SK-N-SH (cell line): Measurements from ENCODE around the gene KCNA1.

Experiments used
- CTCF ChIP-seq: fragments of 200-600 bp; sonication (generic); IDR thresholded peaks from 2 replicates; pipeline ENCODE4 v1.6.1; 2017; ENCODE audit warnings: antibody characterized with exemption, mild to moderate bottlenecking, moderate library complexity
- EP300 ChIP-seq, 2 experiments: IDR thresholded peaks; 2 replicates each; pipeline versions ENCODE4 v1.4.0 to v1.6.1; 2012; ENCODE audit warnings: borderline replicate concordance in 1 of 2, low read depth in 1 of 2, low read length in 1 of 2
- FOSL2 ChIP-seq: IDR thresholded peaks from 2 replicates; pipeline ENCODE4 v1.4.0; 2012; ENCODE audit warnings: low read depth, mild to moderate bottlenecking, moderate library complexity, borderline replicate concordance
- FOXM1 ChIP-seq: IDR thresholded peaks from 2 replicates; pipeline ENCODE4 v1.4.0; 2012; ENCODE audit warnings: low read depth, mild to moderate bottlenecking
- NRF1 ChIP-seq: IDR thresholded peaks from 2 replicates; pipeline ENCODE4 v1.6.1; 2012; ENCODE audit warnings: low read depth, mild to moderate bottlenecking, low read length
- REST ChIP-seq: IDR thresholded peaks from 2 replicates; pipeline ENCODE4 v1.6.1; 2012; ENCODE audit warnings: mild to moderate bottlenecking, low read depth, low read length, moderate library complexity
- SMC3 ChIP-seq: IDR thresholded peaks from 2 replicates; pipeline ENCODE4 v1.6.1; 2012; ENCODE audit warnings: low read depth, low read length, improper control_type of control experiment
- USF2 ChIP-seq: fragments of 150-350 bp; IDR thresholded peaks from 2 replicates; pipeline ENCODE4 v1.6.1; 2017; ENCODE audit warnings: antibody characterized with exemption, low read length, low read depth, borderline replicate concordance
- TF ChIP-seq, protein P1 (sequence below): IDR thresholded peaks from 2 replicates; pipeline ENCODE4 v1.4.0; 2012; ENCODE audit warnings: low read depth, borderline replicate concordance

DNA sequence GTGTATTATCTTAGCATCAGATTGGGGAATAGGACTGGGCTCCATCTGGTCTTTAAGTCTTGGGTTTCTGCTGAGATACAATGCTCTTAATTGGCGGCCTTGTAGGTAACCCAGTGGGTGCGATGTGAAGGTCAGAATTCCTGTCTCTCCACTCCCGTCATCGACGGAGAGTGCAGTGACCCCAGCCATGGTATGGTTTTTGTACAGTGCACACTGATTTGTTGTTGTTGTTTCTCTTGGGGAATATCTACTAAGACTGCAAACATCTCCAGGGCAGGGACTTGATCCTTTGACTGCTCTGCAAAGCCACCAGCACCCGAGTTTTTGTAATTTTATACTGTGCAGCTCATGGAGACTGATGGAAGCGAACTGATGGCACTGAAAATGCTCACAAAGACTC, 41.4 kb downstream of the KCNA1 start:
- TF ChIP-seq SMC3 (no peak), USF2 (no peak), NRF1 (no peak), CTCF (no peak), REST (no peak), FOXM1 (no peak), EP300 (IDR thresholded peaks at IDR 0.05; ENCODE audit: borderline replicate concordance in 1 of 2, low read depth in 1 of 2, low read length in 1 of 2) (no peak), FOSL2 (no peak)
- TF ChIP-seq, protein P1, sequence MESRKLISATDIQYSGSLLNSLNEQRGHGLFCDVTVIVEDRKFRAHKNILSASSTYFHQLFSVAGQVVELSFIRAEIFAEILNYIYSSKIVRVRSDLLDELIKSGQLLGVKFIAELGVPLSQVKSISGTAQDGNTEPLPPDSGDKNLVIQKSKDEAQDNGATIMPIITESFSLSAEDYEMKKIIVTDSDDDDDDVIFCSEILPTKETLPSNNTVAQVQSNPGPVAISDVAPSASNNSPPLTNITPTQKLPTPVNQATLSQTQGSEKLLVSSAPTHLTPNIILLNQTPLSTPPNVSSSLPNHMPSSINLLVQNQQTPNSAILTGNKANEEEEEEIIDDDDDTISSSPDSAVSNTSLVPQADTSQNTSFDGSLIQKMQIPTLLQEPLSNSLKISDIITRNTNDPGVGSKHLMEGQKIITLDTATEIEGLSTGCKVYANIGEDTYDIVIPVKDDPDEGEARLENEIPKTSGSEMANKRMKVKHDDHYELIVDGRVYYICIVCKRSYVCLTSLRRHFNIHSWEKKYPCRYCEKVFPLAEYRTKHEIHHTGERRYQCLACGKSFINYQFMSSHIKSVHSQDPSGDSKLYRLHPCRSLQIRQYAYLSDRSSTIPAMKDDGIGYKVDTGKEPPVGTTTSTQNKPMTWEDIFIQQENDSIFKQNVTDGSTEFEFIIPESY: no peak
